ENCODE results near the gene PI4KA.
"Not testable (repeated sequence)": the region's sequence is repeated elsewhere in the genome, so short reads cannot be mapped to it uniquely, and the experiment has no call there.

DNA sequence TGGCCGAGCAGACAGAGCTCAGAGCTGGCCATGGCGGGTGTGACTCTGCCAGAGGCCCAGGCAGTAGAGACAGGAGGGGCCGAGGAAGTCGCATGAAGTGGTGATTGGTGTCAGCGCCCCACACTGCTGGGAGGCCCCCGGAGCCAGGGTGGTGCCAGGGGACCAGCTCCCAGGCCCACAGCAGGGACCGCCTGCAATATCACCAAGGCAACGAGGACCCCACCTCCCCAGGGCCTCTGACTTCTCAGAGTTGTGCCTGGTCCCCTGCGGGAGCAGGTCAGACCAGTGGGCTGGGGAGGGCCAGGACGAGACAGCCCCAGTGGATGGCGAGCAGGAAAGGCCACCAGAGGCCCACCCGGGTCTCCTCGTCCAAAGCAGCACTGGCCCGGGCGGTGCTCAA lies 189.1 kb downstream of the PI4KA start:
- TF ChIP-seq, protein P1, sequence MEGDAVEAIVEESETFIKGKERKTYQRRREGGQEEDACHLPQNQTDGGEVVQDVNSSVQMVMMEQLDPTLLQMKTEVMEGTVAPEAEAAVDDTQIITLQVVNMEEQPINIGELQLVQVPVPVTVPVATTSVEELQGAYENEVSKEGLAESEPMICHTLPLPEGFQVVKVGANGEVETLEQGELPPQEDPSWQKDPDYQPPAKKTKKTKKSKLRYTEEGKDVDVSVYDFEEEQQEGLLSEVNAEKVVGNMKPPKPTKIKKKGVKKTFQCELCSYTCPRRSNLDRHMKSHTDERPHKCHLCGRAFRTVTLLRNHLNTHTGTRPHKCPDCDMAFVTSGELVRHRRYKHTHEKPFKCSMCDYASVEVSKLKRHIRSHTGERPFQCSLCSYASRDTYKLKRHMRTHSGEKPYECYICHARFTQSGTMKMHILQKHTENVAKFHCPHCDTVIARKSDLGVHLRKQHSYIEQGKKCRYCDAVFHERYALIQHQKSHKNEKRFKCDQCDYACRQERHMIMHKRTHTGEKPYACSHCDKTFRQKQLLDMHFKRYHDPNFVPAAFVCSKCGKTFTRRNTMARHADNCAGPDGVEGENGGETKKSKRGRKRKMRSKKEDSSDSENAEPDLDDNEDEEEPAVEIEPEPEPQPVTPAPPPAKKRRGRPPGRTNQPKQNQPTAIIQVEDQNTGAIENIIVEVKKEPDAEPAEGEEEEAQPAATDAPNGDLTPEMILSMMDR (IDR thresholded peaks at IDR 0.05), result not testable (repeated sequence)
- not testable (repeated sequence) for TF ChIP-seq POLR2AphosphoS5 (IDR thresholded peaks at IDR 0.05); POLR2A (IDR thresholded peaks at IDR 0.05; ENCODE audit: low read depth)

Measured in esophagus muscularis mucosa (tissue), 3 donors.